SU-DHL-6 (cell line): ENCODE data around the gene CERK.

Experiments used
- H2AFZ ChIP-seq: fragments of 200-600 bp; sonication (generic); 2 replicates; pipeline ENCODE4 v1.6.1; 2014; ENCODE audit warnings: low read depth, mild to moderate bottlenecking, moderate library complexity, mixed read lengths, antibody characterized with exemption, low read length; ENCODE audit not compliant: severe bottlenecking
- H3F3A ChIP-seq: fragments of 200-600 bp; shearing (Covaris generic); 2 replicates; pipeline ENCODE4 v1.6.0; 2016; ENCODE audit warnings: antibody characterized with exemption, mild to moderate bottlenecking; ENCODE audit not compliant: insufficient read depth
- H3K27ac ChIP-seq: fragments of 200-600 bp; sonication (generic); 2 replicates; pipeline ENCODE4 v1.5.1; 2016; ENCODE audit warnings: low read depth, mild to moderate bottlenecking, low read length, moderate library complexity, mixed read lengths
- H3K27me3 ChIP-seq: fragments of 200-600 bp; sonication (generic), shearing (Covaris generic); 2 replicates; pipeline ENCODE4 v1.6.0; 2014; ENCODE audit warnings: mild to moderate bottlenecking, low read length
- H3K36me3 ChIP-seq: fragments of 200-600 bp; sonication (generic); 2 replicates; pipeline ENCODE4 v1.6.1; 2014; ENCODE audit warnings: mild to moderate bottlenecking, low read length, mixed read lengths
- H3K4me2 ChIP-seq: fragments of 300-600, 200-600 bp; shearing (Covaris generic), sonication (generic); 2 replicates; pipeline ENCODE4 v1.6.0; 2014; ENCODE audit warnings: low read length, low read depth, mild to moderate bottlenecking; ENCODE audit not compliant: poor library complexity, severe bottlenecking
- H3K4me3 ChIP-seq: fragments of 200-600 bp; sonication (generic); 2 replicates; pipeline ENCODE4 v1.5.1; 2014; ENCODE audit warnings: antibody characterized with exemption, low read length, mild to moderate bottlenecking, mixed read lengths; ENCODE audit not compliant: insufficient read depth, poor library complexity, severe bottlenecking
- H3K79me2 ChIP-seq: fragments of 200-600 bp; sonication (generic); 2 replicates; pipeline ENCODE4 v1.6.1; 2014; ENCODE audit warnings: mild to moderate bottlenecking, low read length, moderate library complexity; ENCODE audit not compliant: insufficient read depth
- H3K9ac ChIP-seq: fragments of 200-600 bp; sonication (generic); 2 replicates; pipeline ENCODE4 v1.7.0; 2014; ENCODE audit warnings: mild to moderate bottlenecking, low read length
- H3K9me2 ChIP-seq: fragments of 200-600 bp; sonication (generic); replicated peaks from 2 replicates; pipeline ENCODE4 v1.6.1; 2014; ENCODE audit warnings: low read length; ENCODE audit not compliant: insufficient read depth
- H3K9me3 ChIP-seq: fragments of 200-600 bp; sonication (generic); 2 replicates; pipeline ENCODE4 v1.6.1; 2014; ENCODE audit warnings: low read length, mixed read lengths; ENCODE audit not compliant: insufficient read depth
- H4K20me1 ChIP-seq: fragments of 200-600 bp; sonication (generic); 2 replicates; pipeline ENCODE4 v1.6.1; 2014; ENCODE audit warnings: low read depth, mild to moderate bottlenecking, antibody characterized with exemption, low read length, moderate library complexity, mixed read lengths
- EZH2phosphoT487 ChIP-seq: fragments of 200-600 bp; sonication (generic), shearing (Covaris generic); conservative IDR thresholded peaks from 2 replicates; pipeline ENCODE4 v1.6.1; 2018; ENCODE audit warnings: mild to moderate bottlenecking, antibody characterized with exemption, low read length, moderate library complexity, mixed read lengths
- TF ChIP-seq, protein P1 (sequence below): fragments of 200-600 bp; sonication (generic); IDR thresholded peaks from one replicate; pipeline ENCODE4 v1.5.1; 2017; ENCODE audit warnings: antibody characterized with exemption, mild to moderate bottlenecking, low read length, moderate library complexity; ENCODE audit not compliant: insufficient read depth, poor library complexity, severe bottlenecking

Gene CERK

DNA sequence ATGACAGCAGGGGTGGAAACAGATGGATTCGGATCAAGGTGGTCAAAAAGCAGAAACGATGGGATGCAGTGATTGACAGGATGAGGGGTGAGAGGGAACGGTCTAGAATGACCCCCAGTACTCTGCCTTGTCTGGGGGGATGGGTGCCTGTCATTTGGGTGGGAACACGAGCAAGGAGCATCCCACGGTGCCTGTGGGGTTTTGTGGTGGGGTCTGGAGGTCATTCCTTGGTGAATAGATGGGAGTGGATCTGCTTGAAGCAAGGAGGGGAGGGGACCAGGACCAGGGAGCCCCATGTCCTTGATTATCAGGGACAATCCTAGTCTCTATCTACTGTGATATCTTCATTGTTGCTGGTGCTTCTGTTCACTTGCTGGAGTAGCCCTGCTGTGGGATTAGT lies 8.1 kb upstream of the CERK start:
- H3K4me2 ChIP-seq = no peak overlapping the region
- H3K4me3 ChIP-seq = no peak overlapping the region
- no peak overlapping the region for H3K9ac ChIP-seq
- H3K27me3 ChIP-seq = no peaks in the 10 kb centered on the region
- TF ChIP-seq EZH2phosphoT487 = no peak
- TF ChIP-seq, protein P1, sequence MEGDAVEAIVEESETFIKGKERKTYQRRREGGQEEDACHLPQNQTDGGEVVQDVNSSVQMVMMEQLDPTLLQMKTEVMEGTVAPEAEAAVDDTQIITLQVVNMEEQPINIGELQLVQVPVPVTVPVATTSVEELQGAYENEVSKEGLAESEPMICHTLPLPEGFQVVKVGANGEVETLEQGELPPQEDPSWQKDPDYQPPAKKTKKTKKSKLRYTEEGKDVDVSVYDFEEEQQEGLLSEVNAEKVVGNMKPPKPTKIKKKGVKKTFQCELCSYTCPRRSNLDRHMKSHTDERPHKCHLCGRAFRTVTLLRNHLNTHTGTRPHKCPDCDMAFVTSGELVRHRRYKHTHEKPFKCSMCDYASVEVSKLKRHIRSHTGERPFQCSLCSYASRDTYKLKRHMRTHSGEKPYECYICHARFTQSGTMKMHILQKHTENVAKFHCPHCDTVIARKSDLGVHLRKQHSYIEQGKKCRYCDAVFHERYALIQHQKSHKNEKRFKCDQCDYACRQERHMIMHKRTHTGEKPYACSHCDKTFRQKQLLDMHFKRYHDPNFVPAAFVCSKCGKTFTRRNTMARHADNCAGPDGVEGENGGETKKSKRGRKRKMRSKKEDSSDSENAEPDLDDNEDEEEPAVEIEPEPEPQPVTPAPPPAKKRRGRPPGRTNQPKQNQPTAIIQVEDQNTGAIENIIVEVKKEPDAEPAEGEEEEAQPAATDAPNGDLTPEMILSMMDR = no peak
- no peak overlapping the region for H2AFZ ChIP-seq
- H3K79me2 ChIP-seq = no peaks in the 10 kb centered on the region
- no peaks in the 10 kb centered on the region for H3F3A ChIP-seq
- no peak overlapping the region for H3K27ac ChIP-seq
- no peaks in the 10 kb centered on the region for H4K20me1 ChIP-seq
- H3K9me2 ChIP-seq = no peaks in the 10 kb centered on the region
- H3K9me3 ChIP-seq = no peaks in the 10 kb centered on the region
- H3K36me3 ChIP-seq = no peaks in the 10 kb centered on the region

DNA sequence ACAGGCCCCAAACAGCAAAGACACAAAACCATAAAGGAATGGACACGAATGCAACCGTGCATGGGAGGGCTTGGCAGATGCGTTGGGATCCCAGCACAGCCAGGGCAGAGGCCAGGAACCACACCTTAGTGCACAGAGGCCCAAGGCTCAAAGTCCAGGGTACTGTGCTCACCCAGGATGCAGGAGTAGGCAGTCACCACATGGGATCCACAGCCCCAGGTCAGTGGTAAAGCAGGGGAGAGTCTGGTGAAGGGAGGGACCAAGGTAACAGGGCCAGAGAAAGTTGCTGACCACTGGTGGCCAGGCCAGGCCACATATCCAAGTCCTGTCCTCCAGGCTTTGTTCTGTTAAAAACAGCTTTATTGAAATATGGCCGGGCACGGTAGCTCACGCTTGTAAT lies 6.5 kb upstream of the CERK start:
- Histone ChIP-seq H3K9ac (no peak overlapping the region), H3K36me3 (no peaks in the 10 kb centered on the region), H3K27ac (no peak overlapping the region), H3K9me3 (no peaks in the 10 kb centered on the region), H3F3A (no peaks in the 10 kb centered on the region), H3K27me3 (no peaks in the 10 kb centered on the region), H4K20me1 (no peaks in the 10 kb centered on the region), H3K4me2 (no peak overlapping the region), H3K9me2 (no peaks in the 10 kb centered on the region), H3K4me3 (no peak overlapping the region), H2AFZ (no peak overlapping the region), H3K79me2 (no peaks in the 10 kb centered on the region)
- TF ChIP-seq, protein P1 = no peak
- TF ChIP-seq EZH2phosphoT487 = no peak

DNA sequence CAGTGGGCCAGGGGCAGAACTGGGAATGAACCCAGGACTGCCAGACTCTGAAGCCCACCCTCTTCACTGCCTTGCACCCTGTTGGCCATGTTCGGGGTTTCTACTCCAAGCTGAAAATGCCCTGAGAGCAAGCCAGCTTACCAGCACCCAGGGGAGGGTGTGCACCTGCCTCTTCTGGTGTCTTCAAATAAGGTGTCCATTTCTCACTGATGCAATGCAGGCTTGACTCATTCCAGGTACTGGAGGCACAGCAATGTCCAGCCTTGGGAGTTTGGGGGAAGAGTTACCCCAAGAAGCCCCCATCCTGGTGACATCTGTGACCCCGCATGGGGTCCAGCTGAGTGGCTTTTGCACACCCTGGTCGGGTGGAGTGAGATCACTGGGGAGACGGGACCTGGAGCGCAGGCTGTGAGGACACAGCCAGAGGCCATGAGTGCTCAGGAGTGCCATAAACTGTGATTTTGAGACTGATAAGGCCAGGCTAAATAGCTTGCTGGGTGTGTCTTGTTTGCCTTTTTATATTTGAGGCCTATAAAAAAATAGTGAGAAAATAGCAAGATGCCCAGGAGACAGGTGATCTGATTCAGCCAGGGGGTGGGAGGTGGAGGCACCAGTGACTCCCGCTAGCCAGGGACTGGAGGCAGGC lies 4.6 kb upstream of the CERK start:
- Histone ChIP-seq H3K9ac (no peak overlapping the region), H3K9me2 (no peaks in the 10 kb centered on the region), H3K27me3 (no peaks in the 10 kb centered on the region), H3K4me2 (no peak overlapping the region), H3K79me2 (no peaks in the 10 kb centered on the region), H3F3A (no peaks in the 10 kb centered on the region), H2AFZ (no peak overlapping the region), H3K9me3 (no peaks in the 10 kb centered on the region), H3K27ac (no peak overlapping the region), H4K20me1 (no peaks in the 10 kb centered on the region), H3K4me3 (no peak overlapping the region), H3K36me3 (no peaks in the 10 kb centered on the region)
- no peak for TF ChIP-seq EZH2phosphoT487
- TF ChIP-seq, protein P1 = no peak
